GM21529 (cell line): Measurements from ENCODE around the gene KAT8.
A peak's percentile ranks its signal among the peaks of the same experiment; 100 is the strongest.

Experiments
- ATAC-seq: cut with Tn5 transposase; IDR thresholded peaks from one replicate; pipeline ENCODE4 v1.9.1; 2021; ENCODE audit not compliant: unreplicated experiment

KAT8 gene

GRCh38 chr16:31106509-31107464 is 10.7 kb upstream of the KAT8 start:
- ATAC-seq, result no peak

- peak; percentile 64 for ATAC-seq
Measured at GRCh38 chr16:31107465-31107867, 10.0 kb upstream of the KAT8 start.

- peak; percentile 74 for ATAC-seq
Measured at GRCh38 chr16:31108035-31108793, 9.2 kb upstream of the KAT8 start, which contains the start of gene BCKDK. Gene BCKDK (plus strand): TSS chr16:31108386. CDS start chr16:31109224, 838 bp downstream.

GRCh38 chr16:31108794-31109558 is 8.5 kb upstream of the KAT8 start:
- no peak for ATAC-seq

GRCh38 chr16:31109622-31110021 is 7.8 kb upstream of the KAT8 start:
- ATAC-seq, result no peak

GRCh38 chr16:31110106-31111034 is 7.1 kb upstream of the KAT8 start:
- ATAC-seq, result no peak

- no peak for ATAC-seq
Measured at GRCh38 chr16:31111881-31112466, 5.5 kb upstream of the KAT8 start.

GRCh38 chr16:31112711-31113110 is 4.8 kb upstream of the KAT8 start:
- ATAC-seq, result no peak

GRCh38 chr16:31113121-31114120 is 4.0 kb upstream of the KAT8 start:
- no peak for ATAC-seq

GRCh38 chr16:31114468-31114867 is 3.0 kb upstream of the KAT8 start:
- ATAC-seq, result no peak

GRCh38 chr16:31118223-31119155 is 1.0 kb downstream of the KAT8 start:
- ATAC-seq, result no peak

- no peak for ATAC-seq
Measured at GRCh38 chr16:31120129-31120528, 2.7 kb downstream of the KAT8 start.

- ATAC-seq, result no peak
Measured at GRCh38 chr16:31125844-31126243, 8.4 kb downstream of the KAT8 start.

GRCh38 chr16:31127182-31127581 is 9.7 kb downstream of the KAT8 start:
- ATAC-seq, result no peak

- no peak for ATAC-seq
Measured at GRCh38 chr16:31128711-31129567, 11.5 kb downstream of the KAT8 start.

- ATAC-seq, result no peak
Measured at GRCh38 chr16:31129568-31130335, 12.3 kb downstream of the KAT8 start.
